Mucosa of stomach (tissue), 1 donor: ENCODE results near the gene LMBR1.
"Not testable (repeated sequence)": the region's sequence is repeated elsewhere in the genome, so short reads cannot be mapped to it uniquely, and the experiment has no call there.

Source experiments
- H3K27me3 ChIP-seq: one replicate; pipeline ENCODE4 v1.7.0; 2013; ENCODE audit warnings: mild to moderate bottlenecking, low read length; ENCODE audit not compliant: control insufficient read depth, insufficient read depth
- H3K36me3 ChIP-seq: one replicate; pipeline ENCODE4 v1.7.0; 2013; ENCODE audit warnings: low read length; ENCODE audit not compliant: control insufficient read depth, insufficient read depth
- H3K4me1 ChIP-seq: one replicate; pipeline ENCODE4 v1.7.0; 2013; ENCODE audit warnings: mild to moderate bottlenecking, low read length; ENCODE audit not compliant: control insufficient read depth, insufficient read depth
- H3K4me3 ChIP-seq: one replicate; pipeline ENCODE4 v1.7.0; 2013; ENCODE audit warnings: low read length
- H3K9ac ChIP-seq: one replicate; pipeline ENCODE4 v1.7.0; 2013; ENCODE audit warnings: mild to moderate bottlenecking, low read length, moderate library complexity
- H3K9me3 ChIP-seq: one replicate; pipeline ENCODE4 v1.7.0; 2013; ENCODE audit warnings: mild to moderate bottlenecking, low read length, moderate library complexity; ENCODE audit not compliant: control insufficient read depth
- donor health status: Pancreatic carcinoma.

The LMBR1 gene

GRCh38 chr7:156925821-156926220 lies 32.8 kb upstream of the LMBR1 start:
- not testable (repeated sequence) for H3K4me3 ChIP-seq, H3K27me3 ChIP-seq, H3K4me1 ChIP-seq, H3K9ac ChIP-seq, H3K36me3 ChIP-seq, H3K9me3 ChIP-seq

- H3K9ac ChIP-seq, H3K27me3 ChIP-seq, H3K9me3 ChIP-seq, H3K4me3 ChIP-seq, H3K4me1 ChIP-seq, H3K36me3 ChIP-seq: not testable (repeated sequence)
Measured at GRCh38 chr7:156922304-156922703, 29.3 kb upstream of the LMBR1 start.

- H3K9me3 ChIP-seq, H3K36me3 ChIP-seq, H3K9ac ChIP-seq, H3K4me1 ChIP-seq, H3K4me3 ChIP-seq, H3K27me3 ChIP-seq: not testable (repeated sequence)
Measured at GRCh38 chr7:156920487-156921373, 27.7 kb upstream of the LMBR1 start.

- Histone ChIP-seq H3K9me3 (no peaks in the 10 kb centered on the region), H3K4me3 (no peak overlapping the region), H3K4me1 (no peaks in the 10 kb centered on the region), H3K27me3 (peaks cover 2% of the 10 kb centered on the region), H3K9ac (no peak overlapping the region), H3K36me3 (no peaks in the 10 kb centered on the region)
Measured at GRCh38 chr7:156920076-156920475, 27.1 kb upstream of the LMBR1 start.

- Histone ChIP-seq H3K9me3 (no peaks in the 10 kb centered on the region), H3K4me3 (no peak overlapping the region), H3K4me1 (no peaks in the 10 kb centered on the region), H3K9ac (no peak overlapping the region), H3K36me3 (no peaks in the 10 kb centered on the region), H3K27me3 (peaks cover 2% of the 10 kb centered on the region)
Measured at GRCh38 chr7:156919132-156919713, 26.2 kb upstream of the LMBR1 start.

- Histone ChIP-seq H3K4me3 (no peak overlapping the region), H3K9ac (no peak overlapping the region), H3K9me3 (no peaks in the 10 kb centered on the region), H3K36me3 (no peaks in the 10 kb centered on the region), H3K27me3 (peaks cover 2% of the 10 kb centered on the region), H3K4me1 (no peaks in the 10 kb centered on the region)
Measured at GRCh38 chr7:156918635-156919034, 25.7 kb upstream of the LMBR1 start.

- H3K36me3 ChIP-seq, H3K9ac ChIP-seq, H3K27me3 ChIP-seq, H3K9me3 ChIP-seq, H3K4me3 ChIP-seq, H3K4me1 ChIP-seq: not testable (repeated sequence)
Measured at GRCh38 chr7:156909574-156910252, 16.7 kb upstream of the LMBR1 start.

- Histone ChIP-seq H3K9ac (no peak overlapping the region), H3K4me3 (no peak overlapping the region), H3K36me3 (no peaks in the 10 kb centered on the region), H3K4me1 (peaks cover 3% of the 10 kb centered on the region), H3K9me3 (no peaks in the 10 kb centered on the region), H3K27me3 (no peaks in the 10 kb centered on the region)
Measured at GRCh38 chr7:156907656-156908055, 14.7 kb upstream of the LMBR1 start.

GRCh38 chr7:156906200-156906649 lies 13.2 kb upstream of the LMBR1 start:
- H3K9ac ChIP-seq: no peak overlapping the region
- no peaks in the 10 kb centered on the region for H3K36me3 ChIP-seq
- no peaks in the 10 kb centered on the region for H3K27me3 ChIP-seq
- no peak overlapping the region for H3K4me3 ChIP-seq
- no peaks in the 10 kb centered on the region for H3K9me3 ChIP-seq
- H3K4me1 ChIP-seq: peaks cover 3% of the 10 kb centered on the region

- no peaks in the 10 kb centered on the region for H3K36me3 ChIP-seq
- H3K9ac ChIP-seq: no peak overlapping the region
- no peak overlapping the region for H3K4me3 ChIP-seq
- no peaks in the 10 kb centered on the region for H3K27me3 ChIP-seq
- peaks cover 3% of the 10 kb centered on the region for H3K4me1 ChIP-seq
- H3K9me3 ChIP-seq: no peaks in the 10 kb centered on the region
Measured at GRCh38 chr7:156903232-156903909, 10.4 kb upstream of the LMBR1 start.

- not testable (repeated sequence) for H3K4me1 ChIP-seq, H3K4me3 ChIP-seq, H3K9me3 ChIP-seq, H3K9ac ChIP-seq, H3K36me3 ChIP-seq, H3K27me3 ChIP-seq
Measured at GRCh38 chr7:156900093-156900492, 7.1 kb upstream of the LMBR1 start.

- Histone ChIP-seq H3K4me3 (no peak overlapping the region), H3K9me3 (no peaks in the 10 kb centered on the region), H3K9ac (no peak overlapping the region), H3K36me3 (no peaks in the 10 kb centered on the region), H3K4me1 (peaks cover 3% of the 10 kb centered on the region), H3K27me3 (no peaks in the 10 kb centered on the region)
Measured at GRCh38 chr7:156898938-156899337, 6.0 kb upstream of the LMBR1 start.
